22Rv1 (cell line): Measurements from ENCODE around the gene DNM2.

Experiments
- CTCF ChIP-seq: fragments of 450-650 bp; IDR thresholded peaks from 2 replicates; pipeline ENCODE4 v1.5.1; 2017; ENCODE audit warnings: mild to moderate bottlenecking
- ZFX ChIP-seq: fragments of 450-650 bp; IDR thresholded peaks from 2 replicates; pipeline ENCODE4 v1.6.1; 2017; ENCODE audit warnings: antibody characterized with exemption, borderline replicate concordance

- TF ChIP-seq CTCF (no peak), ZFX (no peak)
Measured at GRCh38 chr19:10725415-10725814, 7.5 kb downstream of the DNM2 start.
